A549 (cell line): Measurements from ENCODE around the gene HS3ST3A1. TPM values are rescaled to one million over a fixed set of nuclear protein-coding genes. Genes with fewer than 3 reads are reported as not detected.

Experiments
- ATAC-seq, 2 experiments: fragments of 200-7000 bp in 1 of 2; fragments of >200 bp in 1 of 2; cut with Nextera tagmentation in 1 of 2; cut with Tn5 transposase in 1 of 2; 3 replicates each; pipeline versions ENCODE4 v1.8.0 to v1.9.1; 2018 to 2020; ENCODE audit warnings: mild to moderate bottlenecking in 1 of 2, moderate library complexity in 1 of 2
- CTCF ChIA-PET: fragments of 300-600 bp; sonication (Branson Sonifier 250); formaldehyde crosslinking; extraction: SDS; loops from one replicate; lab custom pipeline; 2021; ENCODE audit warnings: antibody characterized with exemption, inconsistent platforms; lab: Yijun Ruan, JAX
- POLR2A ChIA-PET: fragments of 350-600 bp; formaldehyde crosslinking; extraction: SDS; loops from one replicate; lab custom pipeline; 2021; ENCODE audit warnings: antibody characterized with exemption, inconsistent platforms; lab: Yijun Ruan, JAX
- DNase-seq, 2 experiments: peaks; one replicate each; pipeline versions ENCODE4 v3.0.0 to v3.0.0-alpha.2; 2011 to 2016; ENCODE audit warnings: low read depth in 1 of 2, low spot score in 1 of 2
- FAIRE-seq: peaks from 2 replicates; lab custom pipeline; 2011; peaks lifted over from hg19 to GRCh38; lab: Jason Lieb, UNC
- H3K27ac ChIP-seq, 2 experiments: fragments of >200 bp; sonication (Bioruptor Twin); formaldehyde crosslinking; 3 replicates each; pipeline ENCODE4 v1.5.1; 2016 to 2017
- H3K4me1 ChIP-seq: fragments of >200 bp; sonication (Bioruptor Twin); formaldehyde crosslinking; 3 replicates; pipeline ENCODE4 v1.6.1; 2016
- H3K4me2 ChIP-seq: fragments of >200 bp; sonication (Bioruptor Twin); formaldehyde crosslinking; 3 replicates; pipeline ENCODE4 v1.6.1; 2016
- H3K4me3 ChIP-seq: fragments of >200 bp; sonication (Bioruptor Twin); formaldehyde crosslinking; 3 replicates; pipeline ENCODE4 v1.5.1; 2016
- H3K9me3 ChIP-seq: fragments of >200 bp; sonication (Bioruptor Twin); formaldehyde crosslinking; 3 replicates; pipeline ENCODE4 v1.6.1; 2016
- ATOH8 ChIP-seq: fragments of 250-450 bp; sonication (Bioruptor Pico); IDR thresholded peaks from 2 replicates; pipeline ENCODE4 v1.5.0; 2020; ENCODE audit warnings: low read depth, mild to moderate bottlenecking, moderate library complexity
- BHLHE40 ChIP-seq: IDR thresholded peaks from 2 replicates; pipeline ENCODE4 v1.6.1; 2012; ENCODE audit warnings: low read depth, low read length, inconsistent platforms
- CHD4 ChIP-seq: fragments of 200-600 bp; sonication (generic); IDR thresholded peaks from 2 replicates; pipeline ENCODE4 v1.6.1; 2016; ENCODE audit warnings: antibody characterized with exemption, mild to moderate bottlenecking, borderline replicate concordance
- CTCF ChIP-seq: fragments of >200 bp; sonication (Bioruptor Twin); formaldehyde crosslinking; IDR thresholded peaks from 3 replicates; pipeline ENCODE4 v1.5.1; 2016
- E2F6 ChIP-seq: IDR thresholded peaks from 2 replicates; pipeline ENCODE4 v1.6.1; 2012; ENCODE audit warnings: low read depth, borderline replicate concordance
- FOSB ChIP-seq: fragments of 250-450 bp; sonication (Bioruptor Pico); IDR thresholded peaks from 2 replicates; pipeline ENCODE4 v1.5.0; 2020; ENCODE audit warnings: mild to moderate bottlenecking, moderate library complexity
- FOSL2 ChIP-seq, 2 experiments: fragments of 450-650 bp in 1 of 2; fragments of >200 bp in 1 of 2; sonication (Bioruptor Twin) in 1 of 2; formaldehyde crosslinking; IDR thresholded peaks; 2 replicates each; pipeline versions ENCODE4 v1.5.0 to v1.6.1; 2016 to 2020; ENCODE audit warnings: mild to moderate bottlenecking in 1 of 2, moderate library complexity in 1 of 2
- HDAC2 ChIP-seq: fragments of 200-600 bp; sonication (generic); IDR thresholded peaks from 2 replicates; pipeline ENCODE4 v1.6.1; 2016
- HMGXB4 ChIP-seq: fragments of 250-450 bp; sonication (Bioruptor Pico); IDR thresholded peaks from 2 replicates; pipeline ENCODE4 v1.5.0; 2021; ENCODE audit warnings: mild to moderate bottlenecking, moderate library complexity, borderline replicate concordance
- HOXB13 ChIP-seq: fragments of 250-450 bp; sonication (Bioruptor Pico); IDR thresholded peaks from 2 replicates; pipeline ENCODE4 v1.5.0; 2020; ENCODE audit warnings: low read depth, mild to moderate bottlenecking, moderate library complexity
- JUN ChIP-seq, 2 experiments: fragments of >200 bp; sonication (Bioruptor Twin); formaldehyde crosslinking; IDR thresholded peaks; 2 replicates in 1 of 2; 3 replicates in 1 of 2; pipeline ENCODE4 v1.6.1; 2016 to 2017
- JUNB ChIP-seq: fragments of >200 bp; sonication (Bioruptor Twin); formaldehyde crosslinking; IDR thresholded peaks from 2 replicates; pipeline ENCODE4 v1.6.1; 2016
- KDM5A ChIP-seq: fragments of 200-600 bp; sonication (generic); IDR thresholded peaks from 2 replicates; pipeline ENCODE4 v1.6.1; 2016; ENCODE audit warnings: antibody characterized with exemption, mild to moderate bottlenecking
- MAFK ChIP-seq: fragments of 450-650 bp; IDR thresholded peaks from 2 replicates; pipeline ENCODE4 v1.6.1; 2014; ENCODE audit not compliant: partially characterized antibody
- MAX ChIP-seq: IDR thresholded peaks from 2 replicates; pipeline ENCODE4 v1.6.1; 2012
- MAZ ChIP-seq: fragments of 150-350 bp; IDR thresholded peaks from 2 replicates; pipeline ENCODE4 v1.6.1; 2014; ENCODE audit warnings: antibody characterized with exemption, low read depth, low read length, borderline replicate concordance
- NFE2L2 ChIP-seq: fragments of 150-350 bp; conservative IDR thresholded peaks from 2 replicates; pipeline ENCODE4 v1.6.1; 2014; ENCODE audit warnings: low read length
- PHF8 ChIP-seq: fragments of 200-600 bp; sonication (generic); IDR thresholded peaks from 2 replicates; pipeline ENCODE4 v1.6.1; 2016; ENCODE audit warnings: low read depth, mild to moderate bottlenecking, antibody characterized with exemption, moderate library complexity, borderline replicate concordance
- POLR2A ChIP-seq: IDR thresholded peaks from 2 replicates; pipeline ENCODE4 v1.6.1; 2012; ENCODE audit warnings: mild to moderate bottlenecking, low read length
- RFX5 ChIP-seq: fragments of 450-650 bp; IDR thresholded peaks from 2 replicates; pipeline ENCODE4 v1.7.1; 2014; ENCODE audit warnings: antibody characterized with exemption, mild to moderate bottlenecking, moderate library complexity
- ZC3H11A ChIP-seq: fragments of 450-650 bp; IDR thresholded peaks from 2 replicates; pipeline ENCODE4 v1.6.1; 2014; ENCODE audit warnings: antibody characterized with exemption, mild to moderate bottlenecking
- ZFP36 ChIP-seq: fragments of 450-650 bp; IDR thresholded peaks from 2 replicates; pipeline ENCODE4 v1.6.1; 2014; ENCODE audit warnings: borderline replicate concordance; ENCODE audit not compliant: partially characterized antibody
- ZSCAN20 ChIP-seq: fragments of 250-450 bp; sonication (Bioruptor Pico); IDR thresholded peaks from 2 replicates; pipeline ENCODE4 v1.8.0; 2022; ENCODE audit warnings: mild to moderate bottlenecking, moderate library complexity
- WGBS: methylation state at CpG from one replicate; pipeline ENCODE4 v1.1.6; 2017; ENCODE audit errors: missing lambda C conversion rate; 5-methylcytosine and 5-hydroxymethylcytosine counted together
- polyA plus RNA-seq, 4 experiments: library from polyadenylated mRNA; depleted of rRNA in 3 of 4; stranded (reverse); fragments of >200 nt; fragmentation: RNase III in 1 of 4; extraction: RNeasy Plus Mini Kit Qiagen cat#74134 plus additional on column Dnase treatment in 1 of 4; gene quantifications; 2 replicates in 3 of 4; 3 replicates in 1 of 4; pipeline ENCODE4 v1.2.3, GENCODE V29; 2011 to 2017

Gene HS3ST3A1
- polyA plus RNA-seq, 2 of the 4 experiments (the other 2 are of a cell fraction), result not detected

- POLR2A ChIA-PET, result no interaction called here
- FAIRE-seq, result no peak
- Histone ChIP-seq H3K27ac (no peak overlapping the region), H3K4me3 (no peak overlapping the region), H3K4me2 (no peak overlapping the region), H3K9me3 (no peaks in the 10 kb centered on the region), H3K4me1 (no peaks in the 10 kb centered on the region)
- 8% methylated on average over 1 of the region's 1 CpG for WGBS
- CTCF ChIA-PET, result interaction anchor here (1.6 to 2.4 kb wide), 2 partner anchors 14 to 125 kb away, joined by 6 read pairs; no protein-coding TSS in a partner anchor
- ATAC-seq, result no peak
- DNase-seq, result no peak
- TF ChIP-seq BHLHE40, result no peak
- no peak for TF ChIP-seq ZFP36
- TF ChIP-seq ATOH8 (CRISPR knock-in tag), result no peak
Measured at GRCh38 chr17:13462146-13462545, 139.6 kb downstream of the HS3ST3A1 start.

GRCh38 chr17:13460261-13461000 lies 141.3 kb downstream of the HS3ST3A1 start:
- TF ChIP-seq PHF8 (no peak), NFE2L2 (no peak), MAZ (no peak), MAX (no peak), JUN (IDR thresholded peaks at IDR 0.05) (no peak), RFX5 (no peak)
- 5% methylated on average over 3 of the region's 3 CpGs for WGBS
- no peak for ATAC-seq
- ChIA-PET POLR2A (no interaction called here), CTCF (no interaction called here)
- H3K4me1 ChIP-seq, result no peaks in the 10 kb centered on the region
- H3K4me3 ChIP-seq, result no peak overlapping the region
- no peaks in the 10 kb centered on the region for H3K9me3 ChIP-seq
- H3K27ac ChIP-seq, result no peak overlapping the region
- FAIRE-seq, result no peak
- no peak overlapping the region for H3K4me2 ChIP-seq
- no peak for DNase-seq

- no peak overlapping the region for H3K4me3 ChIP-seq
- TF ChIP-seq MAFK (no peak), HDAC2 (no peak), CTCF (no peak), MAX (no peak), HOXB13 (CRISPR knock-in tag) (no peak), ZC3H11A (no peak), CHD4 (no peak), JUNB (no peak), FOSL2 (IDR thresholded peaks at IDR 0.05) (no peak), FOSL2 (CRISPR knock-in tag; IDR thresholded peaks at IDR 0.05) (no peak), FOSB (CRISPR knock-in tag) (no peak), HMGXB4 (CRISPR knock-in tag) (no peak), ZSCAN20 (no peak), POLR2A (no peak), E2F6 (no peak), KDM5A (no peak), RFX5 (no peak)
- DNase-seq (no peak), ATAC-seq (no peak), FAIRE-seq (no peak)
- no peaks in the 10 kb centered on the region for H3K4me1 ChIP-seq
- WGBS, result 4% methylated on average over 3 of the region's 3 CpGs
- POLR2A ChIA-PET, result no interaction called here
- no peaks in the 10 kb centered on the region for H3K9me3 ChIP-seq
- H3K27ac ChIP-seq, result no peak overlapping the region
- H3K4me2 ChIP-seq, result no peak overlapping the region
- CTCF ChIA-PET, result no interaction called here
Measured at GRCh38 chr17:13457783-13458182, 143.9 kb downstream of the HS3ST3A1 start.
